HEK293T (cell line): ENCODE measurements around the gene MAST3.

Experiments used
- ARNT ChIP-seq: fragments of 450-650 bp; IDR thresholded peaks from 2 replicates; pipeline ENCODE4 v1.6.1; 2017; ENCODE audit warnings: mild to moderate bottlenecking
- BHLHE40 ChIP-seq: fragments of 450-650 bp; IDR thresholded peaks from 2 replicates; pipeline ENCODE4 v1.6.1; 2016; ENCODE audit warnings: mild to moderate bottlenecking, moderate library complexity, borderline replicate concordance
- FOXM1 ChIP-seq: fragments of 450-650 bp; IDR thresholded peaks from 2 replicates; pipeline ENCODE4 v1.6.1; 2017; ENCODE audit warnings: mild to moderate bottlenecking, borderline replicate concordance
- SP1 ChIP-seq: fragments of 450-650 bp; IDR thresholded peaks from 2 replicates; pipeline ENCODE4 v1.6.1; 2017
- SUZ12 ChIP-seq: fragments of 450-650 bp; IDR thresholded peaks from 2 replicates; pipeline ENCODE4 v1.6.1; 2016; ENCODE audit warnings: mild to moderate bottlenecking

- TF ChIP-seq SUZ12 (no peak), FOXM1 (no peak), SP1 (no peak), ARNT (no peak), BHLHE40 (no peak)
Measured at GRCh38 chr19:18160493-18160970, 63.0 kb downstream of the MAST3 start.
